SK-N-SH (cell line): Measurements from ENCODE around the gene ORMDL3. TPM values are rescaled to one million over a fixed set of nuclear protein-coding genes. Genes with fewer than 3 reads are reported as not detected.

Source experiments
- CTCF ChIA-PET: fragments of 300-600, 350-600 bp; formaldehyde crosslinking; extraction: SDS; loops from one replicate; lab custom pipeline; 2021; lab: Yijun Ruan, JAX
- POLR2A ChIA-PET: fragments of 350-600 bp; sonication (Branson Sonifier 250); formaldehyde crosslinking; extraction: SDS; loops from one replicate; lab custom pipeline; 2020; ENCODE audit warnings: antibody characterized with exemption, inconsistent platforms; lab: Yijun Ruan, JAX
- DNase-seq: peaks from one replicate; pipeline ENCODE4 v3.0.0; 2012
- H2AFZ ChIP-seq: fragments of 200-600 bp; sonication (generic); 2 replicates; pipeline ENCODE4 v1.8.1; 2016; ENCODE audit warnings: antibody characterized with exemption, mild to moderate bottlenecking, low read depth
- H3F3A ChIP-seq: fragments of 200-600 bp; sonication (generic); replicated peaks from 2 replicates; pipeline ENCODE3; 2016; ENCODE audit warnings: antibody characterized with exemption, mild to moderate bottlenecking; ENCODE audit not compliant: insufficient read depth
- H3K27ac ChIP-seq, 2 experiments: fragments of 200-500 bp in 1 of 2; fragments of 200-600 bp in 1 of 2; sonication (Bioruptor generic) in 1 of 2; sonication (generic), shearing (Covaris generic) in 1 of 2; 2 replicates each; pipeline versions ENCODE4 v1.5.1 to v1.6.1; 2014 to 2016; ENCODE audit warnings: low read depth in 2 of 2, inconsistent platforms in 1 of 2, low read length in 1 of 2, mild to moderate bottlenecking in 1 of 2, mixed read lengths in 1 of 2
- H3K27me3 ChIP-seq: fragments of 200-600 bp; sonication (generic), shearing (Covaris generic); 2 replicates; pipeline ENCODE4 v1.6.1; 2016; ENCODE audit warnings: mixed run types; ENCODE audit not compliant: insufficient read depth
- H3K36me3 ChIP-seq, 2 experiments: fragments of 200-500 bp in 1 of 2; fragments of 200-600 bp in 1 of 2; sonication (Bioruptor generic) in 1 of 2; sonication (generic) in 1 of 2; replicated peaks in 1 of 2; 2 replicates each; pipeline versions ENCODE3 to v1.5.1; 2014 to 2016; ENCODE audit warnings: low read length in 1 of 2, mild to moderate bottlenecking in 1 of 2; ENCODE audit not compliant: insufficient read depth in 2 of 2, control insufficient read depth in 1 of 2
- H3K4me1 ChIP-seq, 2 experiments: fragments of 200-500 bp in 1 of 2; fragments of 200-600 bp in 1 of 2; sonication (Bioruptor generic) in 1 of 2; sonication (generic), shearing (Covaris generic) in 1 of 2; 2 replicates each; pipeline versions ENCODE4 v1.5.1 to v1.6.1; 2014 to 2016; ENCODE audit warnings: low read depth in 1 of 2, low read length in 1 of 2, mixed run types in 1 of 2; ENCODE audit not compliant: insufficient read depth in 2 of 2, control insufficient read depth in 1 of 2
- H3K4me2 ChIP-seq: fragments of 200-600 bp; sonication (generic), shearing (Covaris generic); 2 replicates; pipeline ENCODE4 v1.6.1; 2017; ENCODE audit warnings: mixed run types
- H3K4me3 ChIP-seq, 2 experiments: fragments of 200-500 bp in 1 of 2; fragments of 200-600 bp in 1 of 2; sonication (Bioruptor generic) in 1 of 2; sonication (generic), shearing (Covaris generic) in 1 of 2; 2 replicates each; pipeline versions ENCODE4 v1.5.1 to v1.8.1; 2014 to 2016; ENCODE audit warnings: low read depth in 2 of 2, inconsistent platforms in 1 of 2, low read length in 1 of 2, mild to moderate bottlenecking in 1 of 2, mixed read lengths in 1 of 2, moderate library complexity in 1 of 2
- H3K79me2 ChIP-seq: fragments of 200-600 bp; sonication (generic); 2 replicates; pipeline ENCODE4 v1.8.1; 2017; ENCODE audit warnings: mild to moderate bottlenecking; ENCODE audit not compliant: insufficient read depth
- H3K9ac ChIP-seq: fragments of 200-600 bp; sonication (generic); 2 replicates; pipeline ENCODE4 v1.6.1; 2017; ENCODE audit warnings: mixed run types
- H3K9me2 ChIP-seq: fragments of 200-600 bp; sonication (generic); 2 replicates; pipeline ENCODE4 v1.6.1; 2017; ENCODE audit warnings: mixed run types
- H3K9me3 ChIP-seq: fragments of 200-600 bp; sonication (generic); 2 replicates; pipeline ENCODE4 v1.6.1; 2017; ENCODE audit warnings: mixed run types, mild to moderate bottlenecking, moderate library complexity
- H4K20me1 ChIP-seq: fragments of 200-600 bp; sonication (generic); 2 replicates; pipeline ENCODE4 v1.6.1; 2017; ENCODE audit warnings: mild to moderate bottlenecking, mixed run types; ENCODE audit not compliant: insufficient read depth
- CTCF ChIP-seq: fragments of 200-600 bp; sonication (generic); IDR thresholded peaks from 2 replicates; pipeline ENCODE4 v1.6.1; 2017; ENCODE audit warnings: antibody characterized with exemption, mild to moderate bottlenecking, moderate library complexity
- ELF1 ChIP-seq: IDR thresholded peaks from 2 replicates; pipeline ENCODE4 v1.4.0; 2012
- FOSL2 ChIP-seq: IDR thresholded peaks from 2 replicates; pipeline ENCODE4 v1.4.0; 2012; ENCODE audit warnings: low read depth, mild to moderate bottlenecking, moderate library complexity, borderline replicate concordance
- FOXJ3 ChIP-seq: sonication (generic); formaldehyde crosslinking; IDR thresholded peaks from 2 replicates; pipeline ENCODE4 v1.5.1; 2020; ENCODE audit warnings: mild to moderate bottlenecking, missing genetic modification reagents
- GABPA ChIP-seq: IDR thresholded peaks from 2 replicates; pipeline ENCODE4 v1.4.0; 2012; ENCODE audit warnings: low read depth, mild to moderate bottlenecking
- JUND ChIP-seq: IDR thresholded peaks from 2 replicates; pipeline ENCODE4 v1.4.0; 2012
- MEF2A ChIP-seq: IDR thresholded peaks from 2 replicates; pipeline ENCODE4 v1.4.0; 2012; ENCODE audit warnings: low read depth, borderline replicate concordance
- MXI1 ChIP-seq: IDR thresholded peaks from 2 replicates; pipeline ENCODE4 v1.6.1; 2012; ENCODE audit warnings: mild to moderate bottlenecking, low read depth, low read length, improper control_type of control experiment
- NFIC ChIP-seq: IDR thresholded peaks from 2 replicates; pipeline ENCODE4 v1.4.0; 2012; ENCODE audit warnings: borderline replicate concordance
- PBX3 ChIP-seq: IDR thresholded peaks from 2 replicates; pipeline ENCODE4; 2012
- RAD21 ChIP-seq: IDR thresholded peaks from 2 replicates; pipeline ENCODE4 v1.6.1; 2012; ENCODE audit warnings: mild to moderate bottlenecking, low read length
- RCOR1 ChIP-seq: fragments of 150-350 bp; IDR thresholded peaks from 2 replicates; pipeline ENCODE4 v1.6.1; 2017; ENCODE audit warnings: antibody characterized with exemption, low read length
- SIN3A ChIP-seq: IDR thresholded peaks from 2 replicates; pipeline ENCODE4 v1.6.1; 2012; ENCODE audit warnings: low read depth, mild to moderate bottlenecking, low read length, moderate library complexity, borderline replicate concordance
- TCF12 ChIP-seq: IDR thresholded peaks from 2 replicates; pipeline ENCODE4 v1.4.0; 2012
- USF1 ChIP-seq: IDR thresholded peaks from 2 replicates; pipeline ENCODE4 v1.4.0; 2012; ENCODE audit warnings: low read depth, borderline replicate concordance
- YY1 ChIP-seq: IDR thresholded peaks from 2 replicates; pipeline ENCODE4 v1.4.0; 2012; ENCODE audit warnings: low read depth, mild to moderate bottlenecking
- WGBS: methylation state at CpG from one replicate; pipeline ENCODE4 v1.1.6; 2017; ENCODE audit warnings: low lambda C conversion rate; 5-methylcytosine and 5-hydroxymethylcytosine counted together
- polyA plus RNA-seq, 3 experiments: library from polyadenylated mRNA; depleted of rRNA; stranded (reverse); fragments of >200 nt; gene quantifications; 2 replicates each; pipeline ENCODE4 v1.2.3, GENCODE V29; 2012
- TF ChIP-seq, protein P1 (sequence below): IDR thresholded peaks from 2 replicates; pipeline ENCODE4 v1.4.0; 2012; ENCODE audit warnings: low read depth, borderline replicate concordance
- TF ChIP-seq, protein P2 (sequence below): fragments of 150-350 bp; IDR thresholded peaks from 2 replicates; pipeline ENCODE4 v1.6.1; 2017; ENCODE audit warnings: antibody characterized with exemption, low read length, low read depth, borderline replicate concordance
- TF ChIP-seq, protein P3 (sequence below): fragments of 150-350 bp; IDR thresholded peaks from 2 replicates; pipeline ENCODE4 v1.6.1; 2016; ENCODE audit warnings: mild to moderate bottlenecking, low read depth, low read length

ORMDL3 gene
- polyA plus RNA-seq, 1 of the 3 experiments (the other 2 are of a cell fraction): 27.8 TPM

DNA sequence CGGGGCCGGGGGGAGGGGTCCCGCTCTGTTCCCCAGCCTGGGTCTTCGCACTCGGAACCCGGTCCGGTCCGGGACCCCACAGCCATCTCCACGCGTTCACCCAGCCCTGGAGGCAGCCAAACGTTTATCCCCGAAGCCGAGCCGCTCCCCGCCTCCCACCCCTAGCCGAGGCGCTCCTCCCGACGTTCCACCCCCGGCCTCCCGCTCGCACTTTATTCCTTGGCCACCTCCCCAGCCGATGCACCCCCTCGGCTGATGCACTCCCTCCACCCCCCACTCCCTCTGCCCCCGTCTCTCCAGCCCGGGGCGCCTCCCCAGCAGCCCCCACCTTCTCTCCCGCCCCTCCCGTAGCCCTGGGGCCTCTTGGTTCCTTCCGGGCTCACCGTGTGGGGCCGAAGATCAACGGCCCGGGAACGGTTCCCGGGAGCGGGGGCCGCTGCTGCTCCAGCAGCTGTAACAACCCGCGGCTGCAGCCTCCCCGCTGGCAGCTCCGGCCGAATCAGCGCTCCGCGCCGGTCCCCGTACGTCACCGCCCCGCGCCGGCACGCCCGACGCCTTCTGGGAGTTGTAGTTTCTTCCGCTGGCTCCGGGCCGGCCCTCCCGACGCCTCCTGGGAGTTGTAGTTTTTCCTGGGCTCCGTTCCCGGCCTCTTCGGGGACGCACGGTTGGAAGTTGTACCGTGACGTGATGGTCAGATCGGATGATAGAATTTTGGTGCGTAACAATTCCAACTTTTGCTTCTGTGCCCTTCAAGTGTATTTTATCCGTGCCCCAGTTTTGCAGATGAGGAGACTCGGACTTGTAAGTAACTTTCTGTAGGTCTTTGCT is at the start of gene ORMDL3, which contains the start of gene LRRC3C (continued):
- TF ChIP-seq, protein P1, sequence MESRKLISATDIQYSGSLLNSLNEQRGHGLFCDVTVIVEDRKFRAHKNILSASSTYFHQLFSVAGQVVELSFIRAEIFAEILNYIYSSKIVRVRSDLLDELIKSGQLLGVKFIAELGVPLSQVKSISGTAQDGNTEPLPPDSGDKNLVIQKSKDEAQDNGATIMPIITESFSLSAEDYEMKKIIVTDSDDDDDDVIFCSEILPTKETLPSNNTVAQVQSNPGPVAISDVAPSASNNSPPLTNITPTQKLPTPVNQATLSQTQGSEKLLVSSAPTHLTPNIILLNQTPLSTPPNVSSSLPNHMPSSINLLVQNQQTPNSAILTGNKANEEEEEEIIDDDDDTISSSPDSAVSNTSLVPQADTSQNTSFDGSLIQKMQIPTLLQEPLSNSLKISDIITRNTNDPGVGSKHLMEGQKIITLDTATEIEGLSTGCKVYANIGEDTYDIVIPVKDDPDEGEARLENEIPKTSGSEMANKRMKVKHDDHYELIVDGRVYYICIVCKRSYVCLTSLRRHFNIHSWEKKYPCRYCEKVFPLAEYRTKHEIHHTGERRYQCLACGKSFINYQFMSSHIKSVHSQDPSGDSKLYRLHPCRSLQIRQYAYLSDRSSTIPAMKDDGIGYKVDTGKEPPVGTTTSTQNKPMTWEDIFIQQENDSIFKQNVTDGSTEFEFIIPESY: no peak
- TF ChIP-seq CTCF (no peak), ELF1 (peak; percentile 83), USF1 (no peak)
- TF ChIP-seq, protein P2, sequence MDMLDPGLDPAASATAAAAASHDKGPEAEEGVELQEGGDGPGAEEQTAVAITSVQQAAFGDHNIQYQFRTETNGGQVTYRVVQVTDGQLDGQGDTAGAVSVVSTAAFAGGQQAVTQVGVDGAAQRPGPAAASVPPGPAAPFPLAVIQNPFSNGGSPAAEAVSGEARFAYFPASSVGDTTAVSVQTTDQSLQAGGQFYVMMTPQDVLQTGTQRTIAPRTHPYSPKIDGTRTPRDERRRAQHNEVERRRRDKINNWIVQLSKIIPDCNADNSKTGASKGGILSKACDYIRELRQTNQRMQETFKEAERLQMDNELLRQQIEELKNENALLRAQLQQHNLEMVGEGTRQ: no peak

DNA sequence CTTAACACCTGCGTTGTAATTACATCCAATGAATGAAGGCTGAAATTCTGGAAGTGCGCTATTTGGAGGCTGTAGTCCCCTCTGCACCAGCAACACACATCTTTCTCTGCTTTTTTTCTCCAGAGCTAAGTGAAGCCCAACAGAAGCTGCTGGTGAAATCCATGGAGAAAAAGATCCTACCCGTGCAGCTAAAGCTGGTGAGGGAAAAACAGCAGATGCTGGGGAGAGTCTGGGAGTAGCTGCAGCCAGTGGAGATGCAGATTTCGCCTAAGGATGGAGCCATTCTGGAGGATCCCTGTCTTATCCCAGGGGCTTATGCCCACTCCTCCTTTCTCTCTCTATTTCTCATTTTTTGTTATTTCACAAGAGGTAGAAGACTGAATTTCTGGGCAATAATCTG is 48.4 kb upstream of the ORMDL3 start:
- no peaks in the 10 kb centered on the region for H3K9me3 ChIP-seq
- peaks cover 14% of the 10 kb centered on the region for H3F3A ChIP-seq
- H4K20me1 ChIP-seq: no peaks in the 10 kb centered on the region
- WGBS: 60% methylated on average over 4 of the region's 4 CpGs
- H3K27ac ChIP-seq: no peak overlapping the region
- no peak overlapping the region for H3K4me3 ChIP-seq
- H3K4me1 ChIP-seq: peaks cover 0 to 14% of the 10 kb centered on the region in 2 experiments; a peak in 3 of 4 replicates
- no peak for DNase-seq
- CTCF ChIA-PET: interaction anchor here (1.1 to 1.3 kb wide), 2 partner anchors 14 to 18 kb away, joined by 3 to 5 read pairs; no protein-coding TSS in a partner anchor
- TF ChIP-seq SIN3A (no peak), RAD21 (no peak), PBX3 (no peak), CTCF (no peak), GABPA (no peak), TCF12 (no peak), NFIC (no peak), FOSL2 (no peak), ELF1 (no peak), MEF2A (no peak), MXI1 (no peak), FOXJ3 (CRISPR knock-in tag) (no peak), YY1 (no peak), JUND (no peak), RCOR1 (no peak)
- TF ChIP-seq, protein P3, sequence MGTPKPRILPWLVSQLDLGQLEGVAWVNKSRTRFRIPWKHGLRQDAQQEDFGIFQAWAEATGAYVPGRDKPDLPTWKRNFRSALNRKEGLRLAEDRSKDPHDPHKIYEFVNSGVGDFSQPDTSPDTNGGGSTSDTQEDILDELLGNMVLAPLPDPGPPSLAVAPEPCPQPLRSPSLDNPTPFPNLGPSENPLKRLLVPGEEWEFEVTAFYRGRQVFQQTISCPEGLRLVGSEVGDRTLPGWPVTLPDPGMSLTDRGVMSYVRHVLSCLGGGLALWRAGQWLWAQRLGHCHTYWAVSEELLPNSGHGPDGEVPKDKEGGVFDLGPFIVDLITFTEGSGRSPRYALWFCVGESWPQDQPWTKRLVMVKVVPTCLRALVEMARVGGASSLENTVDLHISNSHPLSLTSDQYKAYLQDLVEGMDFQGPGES: no peak
- TF ChIP-seq, protein P2: no peak
- no peaks in the 10 kb centered on the region for H3K36me3 ChIP-seq
- no peak overlapping the region for H2AFZ ChIP-seq
- POLR2A ChIA-PET: interaction anchor here (1.0 kb wide), 1 partner anchor 17 kb away, joined by 4 read pairs; no protein-coding TSS in a partner anchor
- no peak overlapping the region for H3K9ac ChIP-seq
- peaks cover 1% of the 10 kb centered on the region for H3K79me2 ChIP-seq
- H3K27me3 ChIP-seq: no peaks in the 10 kb centered on the region
- H3K9me2 ChIP-seq: no peaks in the 10 kb centered on the region
- H3K4me2 ChIP-seq: no peak overlapping the region
